OCI-LY1 (cell line): Measurements from ENCODE around the gene BACE2.

ENCODE experiments used
- H2AFZ ChIP-seq: fragments of 200-600 bp; sonication (generic), shearing (Covaris generic); 2 replicates; pipeline ENCODE4 v1.6.0; 2014; ENCODE audit warnings: antibody characterized with exemption, mild to moderate bottlenecking, low read length
- H3F3A ChIP-seq: fragments of 200-600 bp; sonication (generic), shearing (Covaris generic); 2 replicates; pipeline ENCODE4 v1.6.0; 2014; ENCODE audit warnings: mild to moderate bottlenecking, antibody characterized with exemption, low read length, moderate library complexity; ENCODE audit not compliant: insufficient read depth
- H3K27ac ChIP-seq: fragments of 200-600 bp; sonication (generic); 2 replicates; pipeline ENCODE4 v1.5.1; 2014; ENCODE audit warnings: low read length, mixed run types, mild to moderate bottlenecking, low read depth; ENCODE audit not compliant: poor library complexity, severe bottlenecking
- H3K27me3 ChIP-seq: fragments of 200-600 bp; sonication (generic); 2 replicates; pipeline ENCODE4 v1.6.0; 2014; ENCODE audit warnings: antibody characterized with exemption, mild to moderate bottlenecking, low read length, moderate library complexity; ENCODE audit not compliant: insufficient read depth
- H3K36me3 ChIP-seq: fragments of 200-600 bp; sonication (generic); 2 replicates; pipeline ENCODE4 v1.6.1; 2014; ENCODE audit warnings: mild to moderate bottlenecking, antibody characterized with exemption, low read length, moderate library complexity, mixed read lengths; ENCODE audit not compliant: insufficient read depth
- H3K4me1 ChIP-seq: fragments of 200-600 bp; sonication (generic); 2 replicates; pipeline ENCODE4 v1.5.1; 2014; ENCODE audit warnings: mild to moderate bottlenecking, low read length, moderate library complexity; ENCODE audit not compliant: insufficient read depth, severe bottlenecking
- H3K4me2 ChIP-seq: fragments of 200-600 bp; sonication (generic), shearing (Covaris generic); 2 replicates; pipeline ENCODE4 v1.6.1; 2014; ENCODE audit warnings: low read length
- H3K4me3 ChIP-seq: fragments of 200-600 bp; sonication (generic); 2 replicates; pipeline ENCODE4 v1.5.1; 2014; ENCODE audit warnings: low read length, low read depth, mild to moderate bottlenecking, mixed read lengths; ENCODE audit not compliant: poor library complexity, severe bottlenecking
- H3K79me2 ChIP-seq: fragments of 200-600 bp; shearing (Covaris generic); 2 replicates; pipeline ENCODE4 v1.6.1; 2016; ENCODE audit warnings: mixed run types, low read length, mixed read lengths; ENCODE audit not compliant: insufficient read depth
- H3K9ac ChIP-seq: fragments of 200-600 bp; sonication (generic), shearing (Covaris generic); 2 replicates; pipeline ENCODE4 v1.6.1; 2014; ENCODE audit warnings: mild to moderate bottlenecking, low read length, mixed read lengths
- H3K9me2 ChIP-seq: fragments of 200-600 bp; sonication (generic), shearing (Covaris generic); 2 replicates; pipeline ENCODE4 v1.6.1; 2014; ENCODE audit warnings: low read depth, mild to moderate bottlenecking, low read length, mixed read lengths
- H3K9me3 ChIP-seq: fragments of 200-600 bp; shearing (Covaris generic); 2 replicates; pipeline ENCODE4 v1.6.1; 2014; ENCODE audit warnings: low read length, mixed read lengths
- H4K20me1 ChIP-seq: fragments of 200-600 bp; sonication (generic), shearing (Covaris generic); 2 replicates; pipeline ENCODE4 v1.6.0; 2016; ENCODE audit warnings: mild to moderate bottlenecking, low read length; ENCODE audit not compliant: insufficient read depth
- EZH2 ChIP-seq: fragments of 200-600 bp; sonication (generic), shearing (Covaris generic); IDR thresholded peaks from 2 replicates; pipeline ENCODE4 v1.8.0; 2017; ENCODE audit warnings: borderline replicate concordance, mixed run types, mild to moderate bottlenecking, antibody characterized with exemption, low read length, moderate library complexity, mixed read lengths
- TF ChIP-seq, protein P1 (sequence below): fragments of 200-600 bp; sonication (generic), shearing (Covaris generic); IDR thresholded peaks from 2 replicates; pipeline ENCODE4 v1.5.1; 2017; ENCODE audit warnings: mild to moderate bottlenecking, antibody characterized with exemption, low read length, moderate library complexity, mixed read lengths

BACE2 gene

GRCh38 chr21:41136286-41136685, 31.7 kb upstream of the BACE2 start:
- Histone ChIP-seq H3K36me3 (no peaks in the 10 kb centered on the region), H3K9ac (no peak overlapping the region), H3K4me3 (no peak overlapping the region), H3K4me1 (no peaks in the 10 kb centered on the region), H3F3A (no peaks in the 10 kb centered on the region), H3K9me2 (no peaks in the 10 kb centered on the region), H3K27ac (no peak overlapping the region), H3K79me2 (no peaks in the 10 kb centered on the region), H2AFZ (no peak overlapping the region), H3K9me3 (no peaks in the 10 kb centered on the region), H3K27me3 (no peaks in the 10 kb centered on the region; the same call in 1 of the 2 replicates), H3K4me2 (no peak overlapping the region), H4K20me1 (no peaks in the 10 kb centered on the region)
- TF ChIP-seq, protein P1, sequence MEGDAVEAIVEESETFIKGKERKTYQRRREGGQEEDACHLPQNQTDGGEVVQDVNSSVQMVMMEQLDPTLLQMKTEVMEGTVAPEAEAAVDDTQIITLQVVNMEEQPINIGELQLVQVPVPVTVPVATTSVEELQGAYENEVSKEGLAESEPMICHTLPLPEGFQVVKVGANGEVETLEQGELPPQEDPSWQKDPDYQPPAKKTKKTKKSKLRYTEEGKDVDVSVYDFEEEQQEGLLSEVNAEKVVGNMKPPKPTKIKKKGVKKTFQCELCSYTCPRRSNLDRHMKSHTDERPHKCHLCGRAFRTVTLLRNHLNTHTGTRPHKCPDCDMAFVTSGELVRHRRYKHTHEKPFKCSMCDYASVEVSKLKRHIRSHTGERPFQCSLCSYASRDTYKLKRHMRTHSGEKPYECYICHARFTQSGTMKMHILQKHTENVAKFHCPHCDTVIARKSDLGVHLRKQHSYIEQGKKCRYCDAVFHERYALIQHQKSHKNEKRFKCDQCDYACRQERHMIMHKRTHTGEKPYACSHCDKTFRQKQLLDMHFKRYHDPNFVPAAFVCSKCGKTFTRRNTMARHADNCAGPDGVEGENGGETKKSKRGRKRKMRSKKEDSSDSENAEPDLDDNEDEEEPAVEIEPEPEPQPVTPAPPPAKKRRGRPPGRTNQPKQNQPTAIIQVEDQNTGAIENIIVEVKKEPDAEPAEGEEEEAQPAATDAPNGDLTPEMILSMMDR = no peak
- no peak for TF ChIP-seq EZH2

DNA sequence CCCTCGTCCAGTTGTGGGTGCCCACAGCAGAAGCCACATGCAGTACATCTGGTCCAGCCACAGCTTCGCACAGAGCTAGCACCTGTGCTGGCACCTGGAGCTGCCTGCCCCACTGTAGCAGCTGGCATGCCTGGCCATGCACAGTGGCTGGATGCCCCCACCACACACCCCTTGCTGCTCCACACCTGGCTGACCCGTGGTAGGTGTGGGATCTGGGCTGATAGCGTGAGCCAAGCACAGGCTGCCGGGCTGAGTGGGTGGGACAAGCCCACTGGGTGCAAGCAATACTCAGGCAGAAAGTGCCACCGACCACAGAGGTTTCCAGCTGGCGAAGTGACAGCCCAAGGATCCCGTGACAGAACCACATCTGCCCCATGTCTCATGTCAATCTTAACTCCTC, 30.6 kb upstream of the BACE2 start:
- TF ChIP-seq EZH2 = no peak
- TF ChIP-seq, protein P1 = no peak
- Histone ChIP-seq H4K20me1 (no peaks in the 10 kb centered on the region), H2AFZ (no peak overlapping the region), H3K27ac (no peak overlapping the region), H3K9me3 (no peaks in the 10 kb centered on the region), H3K27me3 (no peaks in the 10 kb centered on the region; the same call in 1 of the 2 replicates), H3K9me2 (no peaks in the 10 kb centered on the region), H3K4me3 (no peak overlapping the region), H3K4me1 (no peaks in the 10 kb centered on the region), H3K79me2 (no peaks in the 10 kb centered on the region), H3K4me2 (no peak overlapping the region), H3F3A (no peaks in the 10 kb centered on the region), H3K9ac (no peak overlapping the region), H3K36me3 (no peaks in the 10 kb centered on the region)

GRCh38 chr21:41137889-41138288, 30.1 kb upstream of the BACE2 start:
- Histone ChIP-seq H3K4me2 (no peak overlapping the region), H3K27me3 (no peaks in the 10 kb centered on the region; the same call in 1 of the 2 replicates), H2AFZ (no peak overlapping the region), H3K79me2 (no peaks in the 10 kb centered on the region), H3K9ac (no peak overlapping the region), H3K27ac (no peak overlapping the region), H3K4me3 (no peak overlapping the region), H3K36me3 (no peaks in the 10 kb centered on the region), H3K9me2 (no peaks in the 10 kb centered on the region), H3F3A (no peaks in the 10 kb centered on the region), H3K4me1 (no peaks in the 10 kb centered on the region), H3K9me3 (no peaks in the 10 kb centered on the region), H4K20me1 (no peaks in the 10 kb centered on the region)
- TF ChIP-seq EZH2 = no peak
- TF ChIP-seq, protein P1 = no peak
